Measurements from ENCODE around the gene MAT1A.
"Not testable (repeated sequence)": the region's sequence is repeated elsewhere in the genome, so short reads cannot be mapped to it uniquely, and the experiment has no call there.

The MAT1A gene

GRCh38 chr10:80289451-80290287 is at the start of gene MAT1A:
Gene MAT1A, minus strand, starts transcription at chr10:80289658. Its CDS starts 235 bp downstream, at chr10:80289423.
- no peak for DNase-seq (ENCODE audit: low read depth in 1 of 2, low spot score in 1 of 2)

- DNase-seq (ENCODE audit: low read depth in 1 of 2, low spot score in 1 of 2), result no peak
These were observed 44.5 kb upstream of the MAT1A start for GRCh38 chr10:80333983-80334382.

- no peak for DNase-seq (ENCODE audit: low read depth in 1 of 2, low spot score in 1 of 2)
These were observed 35.5 kb upstream of the MAT1A start for GRCh38 chr10:80324891-80325364.

- DNase-seq (ENCODE audit: low read depth in 1 of 2, low spot score in 1 of 2), result no peak
These were observed 34.6 kb upstream of the MAT1A start for GRCh38 chr10:80324086-80324485.

- DNase-seq (ENCODE audit: low read depth in 1 of 2, low spot score in 1 of 2), result no peak
These were observed 33.9 kb upstream of the MAT1A start for GRCh38 chr10:80323311-80323710.

GRCh38 chr10:80322711-80323110 is 33.3 kb upstream of the MAT1A start:
- DNase-seq (ENCODE audit: low read depth in 1 of 2, low spot score in 1 of 2), result no peak

- DNase-seq (ENCODE audit: low read depth in 1 of 2, low spot score in 1 of 2), result no peak
These were observed 32.7 kb upstream of the MAT1A start for GRCh38 chr10:80322158-80322557.

GRCh38 chr10:80321183-80321582 is 31.7 kb upstream of the MAT1A start:
- DNase-seq (ENCODE audit: low read depth in 1 of 2, low spot score in 1 of 2), result no peak

- DNase-seq (ENCODE audit: low read depth in 1 of 2, low spot score in 1 of 2), result no peak
These were observed 30.9 kb upstream of the MAT1A start for GRCh38 chr10:80320377-80320776.

- DNase-seq (ENCODE audit: low read depth in 1 of 2, low spot score in 1 of 2), result no peak
These were observed 30.4 kb upstream of the MAT1A start for GRCh38 chr10:80319725-80320290.

- DNase-seq (ENCODE audit: low read depth in 1 of 2, low spot score in 1 of 2), result no peak
These were observed 29.9 kb upstream of the MAT1A start for GRCh38 chr10:80319318-80319717.

GRCh38 chr10:80318742-80319141 is 29.3 kb upstream of the MAT1A start:
- DNase-seq (ENCODE audit: low read depth in 1 of 2, low spot score in 1 of 2), result no peak

GRCh38 chr10:80315391-80315790 is 25.9 kb upstream of the MAT1A start:
- DNase-seq (ENCODE audit: low read depth in 1 of 2, low spot score in 1 of 2), result no peak

GRCh38 chr10:80313523-80313922 is 24.1 kb upstream of the MAT1A start:
- no peak for DNase-seq (ENCODE audit: low read depth in 1 of 2, low spot score in 1 of 2)

GRCh38 chr10:80305989-80306388 is 16.5 kb upstream of the MAT1A start:
- not testable (repeated sequence) for DNase-seq (ENCODE audit: low read depth in 1 of 2, low spot score in 1 of 2)

- no peak for DNase-seq (ENCODE audit: low read depth in 1 of 2, low spot score in 1 of 2)
These were observed 7.5 kb upstream of the MAT1A start for GRCh38 chr10:80296942-80297341.

GRCh38 chr10:80292607-80293239 is 3.3 kb upstream of the MAT1A start:
- DNase-seq (ENCODE audit: low read depth in 1 of 2, low spot score in 1 of 2), result no peak

GRCh38 chr10:80290474-80291220 is 1.2 kb upstream of the MAT1A start:
- no peak for DNase-seq (ENCODE audit: low read depth in 1 of 2, low spot score in 1 of 2)

- DNase-seq (ENCODE audit: low read depth in 1 of 2, low spot score in 1 of 2), result no peak
These were observed 609 bp downstream of the MAT1A start for GRCh38 chr10:80288849-80289248.

- no peak for DNase-seq (ENCODE audit: low read depth in 1 of 2, low spot score in 1 of 2)
These were observed 4.9 kb downstream of the MAT1A start for GRCh38 chr10:80284522-80284921.

- no peak for DNase-seq (ENCODE audit: low read depth in 1 of 2, low spot score in 1 of 2)
These were observed 5.8 kb downstream of the MAT1A start for GRCh38 chr10:80283536-80284199.
